Neural progenitor cell (in vitro differentiated cells): Measurements from ENCODE around the gene RGS10.

Experiments used
- EZH2 ChIP-seq: fragments of 200-600 bp; sonication (generic); IDR thresholded peaks from 2 replicates; pipeline ENCODE4 v1.6.1; 2017; ENCODE audit warnings: antibody characterized with exemption, mild to moderate bottlenecking, moderate library complexity
- EZH2phosphoT487 ChIP-seq: fragments of 200-600 bp; sonication (generic); IDR thresholded peaks from 2 replicates; pipeline ENCODE4 v1.6.1; 2017; ENCODE audit warnings: antibody characterized with exemption
- TF ChIP-seq, protein P1 (sequence below): fragments of 200-600 bp; sonication (generic); IDR thresholded peaks from 2 replicates; pipeline ENCODE4 v1.5.1; 2017; ENCODE audit warnings: antibody characterized with exemption, mild to moderate bottlenecking

DNA sequence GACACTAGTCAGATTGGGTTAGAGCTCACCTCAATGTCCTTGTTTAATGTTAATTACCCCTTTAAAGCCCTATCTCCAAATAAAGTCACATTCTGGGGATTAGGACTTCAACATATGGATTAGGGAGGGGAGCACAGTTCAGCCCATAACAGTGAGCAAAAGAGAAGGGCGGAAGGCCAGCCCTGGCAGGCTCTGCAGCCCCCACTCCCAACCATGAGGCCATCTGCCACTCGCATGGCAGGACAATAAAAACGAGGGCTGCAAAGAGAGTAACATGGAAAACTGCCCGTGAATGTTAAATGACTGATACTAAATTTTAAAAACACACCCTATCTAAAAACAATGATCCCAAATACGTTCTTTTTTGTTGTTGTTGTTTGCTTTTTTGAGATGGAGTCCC lies 38.7 kb downstream of the RGS10 start:
- TF ChIP-seq EZH2phosphoT487: no peak
- TF ChIP-seq, protein P1, sequence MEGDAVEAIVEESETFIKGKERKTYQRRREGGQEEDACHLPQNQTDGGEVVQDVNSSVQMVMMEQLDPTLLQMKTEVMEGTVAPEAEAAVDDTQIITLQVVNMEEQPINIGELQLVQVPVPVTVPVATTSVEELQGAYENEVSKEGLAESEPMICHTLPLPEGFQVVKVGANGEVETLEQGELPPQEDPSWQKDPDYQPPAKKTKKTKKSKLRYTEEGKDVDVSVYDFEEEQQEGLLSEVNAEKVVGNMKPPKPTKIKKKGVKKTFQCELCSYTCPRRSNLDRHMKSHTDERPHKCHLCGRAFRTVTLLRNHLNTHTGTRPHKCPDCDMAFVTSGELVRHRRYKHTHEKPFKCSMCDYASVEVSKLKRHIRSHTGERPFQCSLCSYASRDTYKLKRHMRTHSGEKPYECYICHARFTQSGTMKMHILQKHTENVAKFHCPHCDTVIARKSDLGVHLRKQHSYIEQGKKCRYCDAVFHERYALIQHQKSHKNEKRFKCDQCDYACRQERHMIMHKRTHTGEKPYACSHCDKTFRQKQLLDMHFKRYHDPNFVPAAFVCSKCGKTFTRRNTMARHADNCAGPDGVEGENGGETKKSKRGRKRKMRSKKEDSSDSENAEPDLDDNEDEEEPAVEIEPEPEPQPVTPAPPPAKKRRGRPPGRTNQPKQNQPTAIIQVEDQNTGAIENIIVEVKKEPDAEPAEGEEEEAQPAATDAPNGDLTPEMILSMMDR: no peak
- no peak for TF ChIP-seq EZH2
